GM21360 (cell line): ENCODE data around the gene TENT5D.
"Not testable (repeated sequence)": the region's sequence is repeated elsewhere in the genome, so short reads cannot be mapped to it uniquely, and the experiment has no call there.

Experiments
- ATAC-seq: cut with Tn5 transposase; IDR thresholded peaks from one replicate; pipeline ENCODE4 v1.9.1; 2021; ENCODE audit warnings: mild to moderate bottlenecking, moderate library complexity; ENCODE audit not compliant: unreplicated experiment

The TENT5D gene

DNA sequence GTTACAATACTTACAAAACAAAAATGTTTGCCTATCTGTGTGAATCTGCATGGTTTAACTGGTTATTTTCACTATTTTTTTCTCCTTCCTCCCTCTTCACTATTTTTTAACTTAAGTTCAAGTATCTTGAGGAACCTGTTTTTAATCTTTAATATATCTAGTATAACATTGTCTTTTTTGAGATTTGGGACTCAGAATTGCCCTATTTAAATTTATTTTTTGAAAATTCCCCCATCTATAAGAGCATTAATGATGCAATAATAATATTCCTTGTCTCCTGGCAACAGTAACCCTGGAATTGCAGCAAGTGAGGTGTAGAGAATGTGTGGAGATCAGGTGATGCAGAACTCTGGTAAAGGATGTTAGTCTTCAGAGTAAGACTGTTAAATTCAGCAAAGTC is at the start of gene TENT5D:
TSS of gene TENT5D (plus strand) at position 301 of the 400 bp plus-strand sequence. CDS start 22,093 bp downstream, outside the sequence.
- no peak for ATAC-seq

DNA sequence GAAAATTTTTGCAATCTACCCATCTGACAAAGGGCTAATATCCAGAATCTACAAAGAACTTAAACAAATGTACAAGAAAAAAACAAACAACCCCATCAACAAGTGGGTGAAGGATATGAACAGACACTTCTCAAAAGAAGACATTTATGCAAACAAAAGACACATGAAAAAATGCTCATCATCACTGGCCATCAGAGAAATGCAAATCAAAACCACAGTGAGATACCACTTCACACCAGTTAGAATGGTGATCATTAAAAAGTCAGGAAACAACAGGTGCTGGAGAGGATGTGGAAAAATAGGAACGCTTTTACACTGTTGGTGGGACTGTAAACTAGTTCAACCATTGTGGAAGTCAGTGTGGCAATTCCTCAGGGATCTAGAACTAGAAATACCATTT is 34.6 kb upstream of the TENT5D start:
- not testable (repeated sequence) for ATAC-seq

DNA sequence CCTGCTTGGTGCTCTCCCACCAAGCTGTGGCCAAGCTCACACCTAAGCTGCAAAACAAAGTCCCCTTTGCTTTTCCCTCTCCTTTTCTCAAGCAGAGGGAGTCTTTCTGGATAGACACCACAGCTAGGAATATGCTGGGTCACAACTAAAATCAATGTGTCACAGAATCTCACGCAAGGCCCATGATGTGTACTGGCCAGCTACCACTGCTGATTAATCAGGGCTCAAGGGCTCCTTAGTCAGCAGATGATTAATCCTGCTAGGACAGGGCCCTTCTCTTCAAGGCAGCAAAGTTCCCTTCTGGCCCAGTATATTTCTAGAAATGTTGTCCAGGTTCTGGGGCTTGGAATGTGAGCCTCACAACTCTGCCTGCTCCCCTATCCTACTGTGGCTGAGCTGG is 32.0 kb upstream of the TENT5D start:
- ATAC-seq, result no peak

DNA sequence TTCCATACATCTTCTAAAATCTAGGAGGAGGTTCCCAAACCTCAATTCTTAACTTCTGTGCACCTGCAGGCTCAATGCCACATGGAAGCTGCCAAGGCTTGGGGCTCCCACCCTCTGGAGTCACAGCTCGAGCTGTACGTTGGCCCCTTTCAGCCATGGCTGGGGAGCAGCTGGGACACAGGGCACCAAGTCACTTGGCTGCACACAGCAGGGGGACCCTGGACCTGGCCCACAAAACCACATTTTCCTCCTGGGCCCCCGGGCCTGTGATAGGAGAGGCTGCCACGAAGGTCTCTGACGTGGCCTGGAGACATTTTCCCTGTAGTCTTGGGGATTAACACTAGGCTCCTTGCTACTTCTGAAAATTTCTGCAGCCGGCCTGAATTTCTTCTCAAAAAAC is 8.2 kb upstream of the TENT5D start:
- no peak for ATAC-seq

- ATAC-seq, result no peak
These were observed 2.8 kb downstream of the TENT5D start for GRCh38 chrX:80423000-80423399.

DNA sequence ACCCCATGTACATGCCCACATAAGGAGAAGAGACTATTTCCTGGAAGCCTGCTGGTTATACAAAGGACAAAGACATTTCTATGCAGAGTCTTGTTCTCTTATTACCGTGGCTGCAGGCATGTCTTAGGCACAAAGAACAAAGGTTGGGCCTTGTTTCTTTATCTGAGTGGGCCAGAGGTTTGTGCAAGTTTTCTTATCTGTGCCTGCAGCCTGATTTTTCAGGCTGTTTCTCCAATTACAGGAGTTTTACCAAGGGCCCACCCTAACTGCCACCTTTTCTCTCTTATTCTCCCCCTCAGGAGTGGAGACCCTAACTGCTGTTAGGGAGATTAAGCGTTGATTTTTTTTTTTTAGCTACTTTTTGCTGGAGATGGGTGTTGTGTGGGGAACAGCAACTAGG is 3.5 kb downstream of the TENT5D start:
- ATAC-seq, result no peak

- no peak for ATAC-seq
These were observed 10.7 kb downstream of the TENT5D start for GRCh38 chrX:80430826-80431504.

DNA sequence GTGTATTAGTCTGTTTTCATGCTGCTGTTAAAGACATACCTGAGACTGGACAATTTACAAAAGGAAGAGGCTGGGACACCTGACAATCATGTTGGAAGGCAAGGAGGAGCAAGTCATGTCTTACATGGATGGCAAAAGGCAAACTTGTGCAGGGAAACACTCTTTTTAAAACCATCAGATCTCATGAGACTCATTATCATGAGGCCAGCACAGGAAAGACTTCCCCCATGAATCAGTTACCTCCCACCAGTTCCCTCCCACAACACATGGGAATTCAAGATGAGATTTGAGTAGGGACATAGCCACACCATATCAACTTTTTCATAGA is 11.2 kb downstream of the TENT5D start:
- no peak for ATAC-seq

DNA sequence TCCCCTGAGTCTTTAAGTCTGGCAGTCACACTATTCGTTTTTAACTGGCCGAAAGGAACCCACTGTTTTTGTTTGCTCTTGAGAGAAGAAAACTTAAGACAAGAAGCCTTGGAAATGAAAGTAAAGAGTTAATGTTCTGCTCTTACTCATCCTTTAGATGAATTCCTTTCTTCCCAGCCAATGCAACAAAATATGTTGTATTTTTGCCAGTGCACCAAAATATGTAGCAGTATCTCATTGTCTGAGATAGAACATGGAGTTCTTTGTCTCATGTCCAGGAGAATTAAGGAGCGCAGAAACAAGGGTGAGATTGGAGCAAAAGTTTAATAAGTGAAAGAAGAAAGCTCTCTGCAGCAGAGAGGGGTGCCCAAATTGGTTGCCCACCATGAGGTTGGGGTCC is 12.2 kb downstream of the TENT5D start:
- no peak for ATAC-seq

DNA sequence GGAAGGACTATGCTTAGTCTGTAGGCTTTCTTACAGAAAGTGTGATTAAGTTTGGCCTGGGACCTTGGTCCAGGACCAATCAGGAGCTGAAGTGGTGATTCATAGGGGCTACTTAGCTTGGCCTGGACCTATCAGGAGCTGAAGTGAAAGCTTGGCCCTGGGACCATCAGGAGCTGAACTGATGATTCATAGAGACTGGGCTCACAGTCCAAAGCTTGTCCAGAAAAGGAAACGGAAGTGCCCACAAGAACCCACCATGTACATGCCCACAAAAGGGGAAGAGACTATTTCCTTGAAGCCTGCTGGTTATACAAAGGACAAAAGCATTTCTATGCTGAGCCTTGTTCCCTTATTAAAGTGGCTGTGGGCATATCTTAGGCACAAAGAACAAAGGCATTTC is 12.6 kb downstream of the TENT5D start:
- no peak for ATAC-seq

GRCh38 chrX:80468166-80468565 is 47.9 kb downstream of the TENT5D start:
- ATAC-seq, result not testable (repeated sequence)

DNA sequence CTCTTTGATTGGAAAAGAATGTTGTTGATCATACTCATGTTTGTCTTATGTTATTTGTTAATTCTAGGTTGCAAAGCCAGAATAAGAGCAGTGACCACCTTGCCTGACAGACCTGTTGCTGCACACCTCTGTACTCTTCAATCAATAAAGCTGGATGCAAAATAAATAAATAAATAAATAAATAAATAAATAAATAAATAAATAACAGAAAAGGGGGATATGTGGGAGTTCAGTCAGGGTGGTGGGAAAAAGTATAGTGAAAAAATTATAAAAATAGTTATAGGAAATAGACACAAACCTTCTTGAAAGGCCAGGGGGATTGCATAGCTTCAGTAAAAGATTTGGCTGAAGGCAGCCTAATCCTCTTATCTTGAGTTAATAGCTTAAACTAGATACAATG is 51.3 kb downstream of the TENT5D start:
- no peak for ATAC-seq

DNA sequence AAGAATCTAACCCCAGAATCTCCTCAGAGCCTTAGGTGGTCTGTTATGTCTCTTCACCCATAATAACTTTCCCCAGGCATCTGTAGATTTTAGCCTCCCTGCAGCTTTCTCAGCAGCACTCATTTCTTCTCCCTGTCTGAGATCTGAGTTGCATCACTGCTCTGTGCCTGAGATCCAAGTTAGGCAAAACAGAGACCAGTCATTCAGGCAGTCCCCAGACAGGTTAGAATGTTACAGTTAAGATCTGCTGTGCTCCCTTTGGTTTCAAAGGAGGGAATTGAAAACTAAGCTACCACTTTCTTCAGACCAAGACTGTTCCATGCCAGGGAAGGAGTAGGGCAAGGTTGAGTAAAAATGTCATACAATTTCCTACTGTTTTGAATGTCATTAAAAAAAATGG is 65.3 kb downstream of the TENT5D start:
- ATAC-seq, result no peak

DNA sequence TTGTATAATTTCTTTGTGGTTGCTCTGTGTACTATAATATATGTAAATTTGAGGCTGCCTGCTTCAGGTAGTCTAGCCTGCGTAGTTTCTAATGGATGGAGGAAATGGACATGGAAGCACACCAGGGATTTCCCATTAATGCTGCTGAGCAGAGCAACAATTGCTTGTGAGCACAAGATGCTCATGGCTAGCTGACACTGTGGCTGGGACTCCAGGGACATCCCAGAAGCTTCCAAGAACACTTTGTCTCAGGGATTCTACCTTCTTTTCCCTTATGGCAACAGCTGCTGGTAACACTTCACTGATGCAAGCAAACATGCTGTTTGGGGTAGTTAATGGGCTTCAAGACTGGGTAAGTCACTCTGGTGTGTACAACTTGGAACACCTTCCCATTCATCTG is 66.1 kb downstream of the TENT5D start:
- no peak for ATAC-seq

DNA sequence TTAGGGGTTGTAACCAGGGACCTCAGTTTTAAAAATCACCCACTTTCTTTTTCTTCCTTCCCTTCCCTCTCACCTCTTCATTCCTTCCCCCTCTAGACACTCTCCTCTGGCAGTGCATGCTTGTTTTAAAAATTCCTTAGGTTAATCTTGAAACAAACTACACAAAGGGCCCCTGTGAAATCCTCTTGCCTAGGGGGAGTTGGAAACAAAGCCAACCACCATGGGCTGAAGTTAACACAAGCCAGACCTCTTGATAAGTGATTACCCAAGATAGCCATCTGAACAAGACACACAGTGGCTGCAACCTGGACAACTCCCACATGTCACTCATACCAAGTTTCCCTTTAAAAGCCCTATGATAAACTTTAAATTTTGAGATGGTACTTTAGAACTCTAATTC is 68.9 kb downstream of the TENT5D start:
- ATAC-seq, result no peak
